Measurements from ENCODE around the gene MAPK6. TPM values are rescaled to one million over a fixed set of nuclear protein-coding genes. Genes with fewer than 3 reads are reported as not detected.

The MAPK6 gene
- total RNA-seq, 1 experiment from 2014 or later, result 24.7 TPM

DNA sequence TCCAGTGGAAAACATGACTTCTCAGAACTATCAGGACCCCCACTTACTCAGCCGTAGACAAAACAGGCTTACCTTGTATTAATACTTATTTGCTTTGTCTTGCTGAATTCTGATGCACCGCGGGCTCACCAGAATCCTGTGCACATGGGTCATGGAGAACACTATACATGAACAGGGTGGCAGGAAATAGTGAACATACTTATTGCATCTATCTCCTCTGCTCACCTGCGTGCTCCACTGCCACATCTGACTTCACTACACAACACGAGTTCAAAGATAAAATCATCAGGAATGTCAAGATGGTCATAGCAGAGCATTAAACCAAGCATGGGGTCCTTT is 10.7 kb upstream of the MAPK6 start:
- in situ Hi-C loops (cut with HindIII; ENCODE audit: low pct_unique_long_range_greater_than_20kb, low sequenced_read_pairs), result no loop called here
- no peak for DNase-seq (ENCODE audit: low read depth)

GRCh38 chr15:52008698-52009434 is 10.2 kb upstream of the MAPK6 start:
- in situ Hi-C loops (cut with HindIII; ENCODE audit: low pct_unique_long_range_greater_than_20kb, low sequenced_read_pairs), result no loop called here
- DNase-seq (ENCODE audit: low read depth), result no peak

DNA sequence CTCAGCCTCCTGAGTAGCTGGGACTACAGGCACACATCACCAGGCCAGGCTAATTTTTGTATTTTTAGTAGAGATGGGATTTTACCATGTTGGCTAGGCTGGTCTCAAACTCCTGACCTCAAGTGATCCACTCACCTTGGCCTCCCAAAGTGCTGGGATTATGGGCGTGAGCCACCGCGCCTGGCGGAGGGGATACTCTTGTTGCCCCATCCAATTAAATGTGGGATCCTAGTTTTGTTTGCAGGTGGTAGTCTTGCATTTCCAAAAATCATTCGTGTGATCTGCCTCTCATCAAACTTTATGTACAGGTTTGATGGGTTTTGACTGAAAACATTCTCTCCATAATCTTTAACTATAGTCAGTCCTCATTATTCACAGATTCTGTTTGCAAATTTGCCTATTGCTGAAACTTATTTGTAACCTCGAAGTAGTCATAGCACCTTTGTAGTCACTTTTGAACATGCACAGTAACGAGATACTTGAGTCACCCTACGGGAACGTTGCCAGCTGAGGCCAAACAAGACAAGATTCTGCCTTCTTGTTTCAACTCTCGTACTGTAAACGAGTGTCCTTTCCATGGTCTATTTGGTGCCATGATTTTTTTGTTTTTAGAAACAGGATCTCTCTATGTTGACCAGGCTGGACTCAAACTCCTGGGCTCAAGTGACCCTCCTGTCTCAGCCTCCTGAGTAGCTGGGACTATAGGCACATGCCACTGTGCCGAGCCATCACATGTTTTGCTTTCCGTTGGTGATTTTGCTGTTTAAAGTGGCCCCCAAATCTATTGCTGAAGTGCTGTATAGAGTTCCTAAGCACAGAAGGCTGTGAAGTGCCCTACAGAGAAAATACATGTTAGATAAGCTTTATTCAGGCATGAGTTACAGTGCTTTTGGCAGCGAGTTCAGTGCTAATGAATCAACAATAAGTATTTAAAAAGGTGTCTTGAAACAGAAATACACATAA is 8.1 kb upstream of the MAPK6 start:
- in situ Hi-C loops (cut with HindIII; ENCODE audit: low pct_unique_long_range_greater_than_20kb, low sequenced_read_pairs), result no loop called here
- DNase-seq (ENCODE audit: low read depth), result peak; percentile 45

DNA sequence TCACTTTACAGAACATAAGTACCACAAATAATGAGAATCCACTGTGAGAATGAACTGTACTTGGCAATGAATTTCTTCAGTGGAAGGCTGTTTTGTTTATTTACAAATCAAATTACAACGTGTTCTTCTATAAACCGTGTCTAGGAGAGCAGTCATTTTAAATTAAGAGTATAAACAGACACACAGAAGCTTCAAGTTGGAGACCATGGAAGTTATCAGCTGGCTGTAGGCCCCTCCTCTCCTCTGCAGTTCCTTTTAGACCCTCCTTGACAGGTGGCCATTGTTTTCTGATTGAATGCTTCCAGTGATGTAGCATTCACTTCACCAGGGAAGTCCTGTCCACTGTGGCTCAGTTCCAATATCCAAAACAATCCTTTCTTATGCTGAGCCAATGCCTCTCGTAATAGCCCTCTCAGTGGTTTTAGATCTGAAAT is 7.3 kb upstream of the MAPK6 start:
- in situ Hi-C loops (cut with HindIII; ENCODE audit: low pct_unique_long_range_greater_than_20kb, low sequenced_read_pairs), result no loop called here
- no peak for DNase-seq (ENCODE audit: low read depth)

- no peak for DNase-seq (ENCODE audit: low read depth)
- in situ Hi-C loops (cut with HindIII; ENCODE audit: low pct_unique_long_range_greater_than_20kb, low sequenced_read_pairs), result no loop called here
Measured at GRCh38 chr15:52012210-52012609, 6.8 kb upstream of the MAPK6 start.

DNA sequence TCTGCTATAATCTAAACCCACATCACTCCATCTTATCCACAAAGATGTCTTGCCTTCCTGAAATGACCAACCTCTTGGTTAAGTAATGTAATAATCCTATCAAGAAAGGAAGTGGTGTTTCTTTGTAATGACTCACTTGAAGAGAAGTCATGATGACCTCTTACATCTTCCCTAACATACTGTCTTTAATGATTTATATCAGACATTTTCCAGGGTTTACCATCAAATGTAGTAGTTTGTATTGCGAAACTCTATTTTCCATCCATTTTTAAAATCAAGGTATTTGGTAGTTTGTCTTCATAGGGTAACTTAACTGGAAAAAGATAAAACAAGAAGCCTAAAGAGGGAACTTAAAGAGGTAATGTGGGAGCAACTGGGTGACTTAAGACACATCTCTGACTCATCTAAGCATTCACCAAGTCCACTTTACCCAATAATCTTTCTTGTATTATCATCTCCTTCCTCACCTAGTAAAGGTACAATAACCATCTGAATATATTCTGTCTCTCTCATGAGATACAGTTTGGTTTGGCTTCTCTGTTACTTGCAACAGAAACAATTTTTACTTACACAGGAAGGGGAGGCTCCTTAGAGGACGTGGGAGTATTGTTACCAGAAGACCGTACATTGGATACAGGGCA is 5.7 kb upstream of the MAPK6 start:
- in situ Hi-C loops (cut with HindIII; ENCODE audit: low pct_unique_long_range_greater_than_20kb, low sequenced_read_pairs), result no loop called here
- peak; percentile 12 for DNase-seq (ENCODE audit: low read depth)

DNA sequence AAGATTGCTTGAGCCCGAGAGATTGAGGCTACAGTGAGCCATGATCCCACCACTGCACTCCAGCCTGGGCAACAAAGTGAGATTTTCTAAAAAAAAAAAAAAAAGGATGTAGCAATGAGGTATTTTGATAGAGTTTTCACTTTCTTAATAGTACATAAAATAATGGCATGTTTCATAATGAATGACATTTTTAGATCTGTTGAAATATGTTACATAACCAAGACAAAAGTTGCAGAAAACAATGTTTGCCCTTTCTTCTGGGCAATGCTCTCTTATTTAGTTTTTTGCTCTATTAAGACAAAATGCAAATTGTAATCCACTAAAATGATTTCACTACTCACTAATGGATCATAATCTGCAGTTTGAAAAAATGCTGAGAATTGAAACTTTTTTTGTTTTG is 4.4 kb upstream of the MAPK6 start:
- no peak for DNase-seq (ENCODE audit: low read depth)
- in situ Hi-C loops (cut with HindIII; ENCODE audit: low pct_unique_long_range_greater_than_20kb, low sequenced_read_pairs), result no loop called here

GRCh38 chr15:52016316-52016715 is 2.7 kb upstream of the MAPK6 start:
- DNase-seq (ENCODE audit: low read depth), result no peak
- in situ Hi-C loops (cut with HindIII; ENCODE audit: low pct_unique_long_range_greater_than_20kb, low sequenced_read_pairs), result no loop called here

DNA sequence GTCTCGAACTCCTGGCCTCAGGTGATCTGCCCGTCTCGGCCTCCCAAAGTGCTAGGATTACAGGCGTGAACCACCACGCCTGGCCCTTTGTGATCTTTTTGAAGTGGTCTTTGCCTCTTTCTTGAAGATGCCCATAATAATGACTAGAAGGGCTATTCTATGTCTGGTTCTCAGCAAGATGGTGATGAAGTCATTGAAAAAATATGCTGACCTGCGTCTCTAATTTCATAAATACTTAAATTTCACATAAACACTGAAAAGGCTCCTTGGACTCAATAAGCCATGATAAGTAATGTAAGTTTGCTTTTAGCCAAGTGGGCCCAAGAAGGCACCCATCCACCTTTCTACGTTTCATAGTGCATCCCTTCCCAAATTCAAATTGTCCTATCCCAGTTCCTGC is 775 bp upstream of the MAPK6 start:
- in situ Hi-C loops (cut with HindIII; ENCODE audit: low pct_unique_long_range_greater_than_20kb, low sequenced_read_pairs), result no loop called here
- DNase-seq (ENCODE audit: low read depth), result no peak

DNA sequence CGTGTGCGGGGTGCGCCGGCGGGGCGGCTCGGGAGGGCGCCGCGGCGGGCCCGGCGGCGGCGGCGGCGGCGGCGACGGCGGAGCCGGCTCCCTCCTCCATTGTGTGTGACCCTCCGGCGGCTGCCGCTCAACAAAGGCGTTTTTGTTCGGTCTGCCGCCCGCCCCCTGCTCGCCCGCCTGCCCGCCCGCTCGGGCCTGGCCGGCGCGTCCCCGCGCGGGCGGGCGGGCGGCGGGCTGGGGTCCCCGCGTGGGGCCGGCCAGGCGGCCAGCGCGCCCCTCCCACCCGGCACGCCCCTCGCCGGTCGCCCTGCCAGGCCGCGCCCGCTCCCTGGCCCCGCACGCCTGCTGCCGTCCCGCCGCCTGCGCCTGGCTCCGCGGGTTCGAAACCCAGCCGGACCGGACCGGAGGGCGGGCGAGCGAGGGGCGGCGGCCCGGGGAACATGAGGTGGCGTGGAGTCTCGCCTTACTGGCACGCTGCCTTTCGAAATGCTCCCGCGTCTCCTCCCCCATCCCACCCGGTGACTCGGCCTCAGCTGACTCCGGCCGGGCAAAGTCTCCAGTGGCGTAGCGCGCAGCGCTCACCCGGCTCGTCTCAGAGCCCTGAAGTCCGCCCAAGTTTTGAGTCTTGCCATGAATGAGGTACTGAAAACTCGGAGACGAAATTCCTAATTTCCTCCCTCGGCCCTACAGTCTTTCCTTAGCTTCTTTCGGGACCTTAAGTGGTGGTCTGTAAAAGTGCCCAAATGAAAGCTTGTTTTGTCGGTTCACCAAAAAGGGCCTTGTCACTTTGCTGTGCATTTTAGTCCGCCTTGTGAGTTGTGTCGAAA is 588 bp downstream of the MAPK6 start:
- DNase-seq (ENCODE audit: low read depth), result peak; percentile 78
- in situ Hi-C loops (cut with HindIII; ENCODE audit: low pct_unique_long_range_greater_than_20kb, low sequenced_read_pairs), result no loop called here

DNA sequence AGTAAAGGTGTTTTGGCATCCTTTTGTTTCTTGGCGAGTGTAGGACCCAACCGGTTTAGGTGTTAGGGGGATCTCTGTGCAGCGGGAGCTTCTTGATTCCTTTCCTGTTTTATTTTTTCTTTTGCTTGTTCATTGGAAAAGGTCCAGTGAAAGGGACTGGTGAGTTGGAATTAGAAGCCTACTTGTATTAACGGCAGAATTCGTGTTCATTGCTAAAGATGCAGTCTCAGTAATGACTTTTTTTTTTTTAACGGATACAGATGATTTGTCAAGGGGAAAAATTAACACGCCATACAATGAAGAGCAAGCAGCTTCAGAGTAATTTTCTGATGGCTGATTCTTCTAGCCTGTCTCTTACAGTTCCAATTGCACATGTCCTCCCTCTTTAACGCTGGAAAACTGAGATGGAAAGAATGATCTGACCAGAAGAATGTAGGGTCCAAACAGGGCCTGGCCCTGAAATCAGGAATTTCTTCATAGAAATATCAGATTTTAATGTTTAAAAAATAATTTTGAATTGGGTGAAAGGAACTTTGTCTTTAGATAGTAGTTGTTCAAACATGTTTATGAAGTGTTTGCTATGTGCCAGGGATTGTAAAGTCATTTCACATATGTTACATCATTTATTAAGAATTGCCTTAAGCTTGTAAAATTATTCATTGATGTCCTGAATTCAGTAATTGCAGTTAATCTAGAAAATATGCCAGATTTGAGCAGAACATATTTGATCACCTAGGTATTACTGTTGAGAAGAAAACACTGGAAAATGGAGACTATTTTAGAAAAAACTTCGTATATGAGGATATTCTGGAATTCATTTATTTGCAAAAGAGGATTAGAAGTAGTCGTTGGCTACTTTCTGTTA is 1.4 kb downstream of the MAPK6 start:
- in situ Hi-C loops (cut with HindIII; ENCODE audit: low pct_unique_long_range_greater_than_20kb, low sequenced_read_pairs), result no loop called here
- no peak for DNase-seq (ENCODE audit: low read depth)

DNA sequence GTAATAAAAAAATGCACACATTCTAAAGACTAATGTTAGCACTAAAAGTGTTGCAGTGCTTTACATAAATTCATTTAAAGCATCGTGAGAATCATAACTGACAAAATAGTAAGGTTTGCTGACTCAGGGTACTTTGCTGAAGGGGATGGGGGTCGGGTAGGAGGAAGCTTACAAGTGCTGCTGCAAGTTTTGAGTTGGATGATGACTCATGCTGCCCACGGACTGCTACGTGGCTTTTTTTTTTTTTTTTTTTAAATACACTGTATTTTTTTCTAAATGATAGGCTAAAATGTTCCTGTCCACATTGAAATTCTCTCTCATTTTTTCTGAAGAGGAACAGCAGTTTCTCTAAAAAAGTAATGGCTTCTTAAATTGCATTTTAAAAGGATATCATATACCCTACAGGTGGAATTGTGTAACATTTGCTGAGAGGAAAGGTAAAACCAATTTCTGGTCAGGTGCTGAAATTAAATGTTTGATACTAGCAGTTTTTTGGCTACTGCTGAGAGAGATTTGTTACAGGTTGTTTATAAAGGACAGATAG is 2.2 kb downstream of the MAPK6 start:
- peak; percentile 70 for DNase-seq (ENCODE audit: low read depth)
- in situ Hi-C loops (cut with HindIII; ENCODE audit: low pct_unique_long_range_greater_than_20kb, low sequenced_read_pairs), result no loop called here

DNA sequence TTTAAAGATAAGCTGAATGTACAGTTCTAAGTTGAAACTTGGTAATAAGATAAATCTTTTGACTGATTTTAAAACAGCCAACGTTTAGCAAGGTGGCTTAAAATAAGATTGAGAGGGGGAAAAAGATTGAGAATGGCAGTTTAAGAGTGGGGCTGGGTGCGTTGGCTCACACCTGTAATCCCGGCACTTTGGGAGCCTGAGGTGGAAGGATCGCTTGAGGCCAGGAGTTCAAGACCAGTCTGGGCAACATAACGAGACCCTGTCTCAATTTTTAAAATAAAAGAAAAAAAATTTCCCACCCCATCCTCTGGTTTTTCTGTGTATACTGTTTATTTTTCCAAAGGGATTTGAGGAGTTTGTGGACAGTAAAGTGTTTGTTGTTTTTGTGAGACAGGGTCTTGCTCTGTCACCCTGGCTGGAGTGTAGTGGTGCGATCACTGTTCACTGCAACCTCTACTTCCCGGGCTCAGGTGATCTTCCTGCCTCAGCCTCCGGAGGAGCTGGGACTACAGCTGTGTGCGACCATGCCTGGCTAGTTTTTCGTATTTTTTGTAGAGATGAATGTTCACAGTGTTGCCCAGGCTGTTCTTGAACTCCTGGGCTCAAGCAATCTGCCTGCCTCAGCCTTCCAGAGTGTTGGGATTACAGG is 3.0 kb downstream of the MAPK6 start:
- DNase-seq (ENCODE audit: low read depth), result peak; percentile 33
- in situ Hi-C loops (cut with HindIII; ENCODE audit: low pct_unique_long_range_greater_than_20kb, low sequenced_read_pairs), result no loop called here

DNA sequence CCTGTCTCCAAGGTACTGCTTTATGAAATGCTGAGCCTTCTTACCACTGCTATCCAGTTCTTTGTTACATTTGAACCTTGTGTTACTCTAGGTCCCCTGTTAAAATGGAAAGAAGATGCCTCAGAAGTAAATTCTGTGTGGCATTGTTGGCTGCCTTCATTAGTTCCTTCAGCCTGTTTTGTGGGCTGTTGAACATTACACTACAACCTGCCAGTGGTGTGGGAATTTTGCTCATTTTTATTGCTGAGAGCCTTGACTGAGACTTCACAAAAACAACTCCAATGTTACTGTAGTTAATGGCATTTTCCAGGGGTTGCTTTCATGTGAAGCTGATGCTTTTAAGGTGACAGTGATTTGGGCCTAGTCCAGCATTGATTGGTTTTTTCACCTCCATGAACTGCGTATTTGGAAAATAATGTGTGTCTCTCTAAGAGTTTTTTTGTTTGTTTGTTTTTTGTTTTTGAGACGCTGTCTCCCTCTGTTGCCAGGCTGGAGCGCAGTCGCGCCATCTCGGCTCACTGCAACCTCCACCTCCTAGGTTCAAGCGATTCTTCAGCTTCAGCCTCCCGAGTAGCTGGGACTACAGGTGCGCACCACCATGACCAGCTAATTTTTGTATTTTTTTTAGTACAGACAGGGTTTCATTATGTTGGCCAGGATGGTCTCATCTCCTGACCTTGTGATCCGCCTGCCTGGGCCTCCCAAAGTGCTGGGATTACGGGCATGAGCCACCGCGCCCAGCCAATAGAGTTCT is 4.3 kb downstream of the MAPK6 start:
- in situ Hi-C loops (cut with HindIII; ENCODE audit: low pct_unique_long_range_greater_than_20kb, low sequenced_read_pairs), result no loop called here

DNA sequence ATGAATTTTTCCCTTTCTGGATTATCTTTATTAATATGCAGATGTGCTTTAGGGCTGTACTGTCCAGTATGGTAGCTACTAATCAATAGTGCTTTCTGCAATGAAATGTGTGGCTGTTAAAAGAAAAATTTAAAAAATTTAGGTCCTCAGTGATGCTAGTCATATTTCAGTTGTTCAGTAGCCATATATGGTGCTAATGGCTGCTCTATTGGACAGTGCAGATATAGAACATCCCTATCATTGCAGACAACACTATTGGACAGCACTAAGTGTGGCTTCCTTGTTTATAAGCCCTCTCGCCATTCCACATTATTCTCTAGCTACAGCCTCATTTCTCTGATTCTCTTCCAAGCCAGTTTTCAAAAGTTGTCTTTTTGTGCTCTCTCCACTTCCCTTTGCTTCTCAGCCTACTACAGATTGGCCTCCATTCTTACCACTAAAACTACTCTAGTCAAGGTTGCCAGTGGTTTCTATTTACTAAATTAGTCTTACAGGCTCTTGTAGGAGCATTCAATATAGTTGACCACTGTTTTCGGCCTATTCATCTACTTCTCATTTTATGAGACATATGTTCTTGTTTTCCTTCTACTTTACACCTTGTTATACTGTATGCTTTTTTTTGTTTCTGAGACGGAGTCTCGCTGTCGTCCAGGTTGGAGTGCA is 9.5 kb downstream of the MAPK6 start:
- no peak for DNase-seq (ENCODE audit: low read depth)
- in situ Hi-C loops (cut with HindIII; ENCODE audit: low pct_unique_long_range_greater_than_20kb, low sequenced_read_pairs), result no loop called here

More for the DNA sequence above, 4.3 kb downstream of the MAPK6 start:
- peak; percentile 35 for DNase-seq (ENCODE audit: low read depth)

DNA sequence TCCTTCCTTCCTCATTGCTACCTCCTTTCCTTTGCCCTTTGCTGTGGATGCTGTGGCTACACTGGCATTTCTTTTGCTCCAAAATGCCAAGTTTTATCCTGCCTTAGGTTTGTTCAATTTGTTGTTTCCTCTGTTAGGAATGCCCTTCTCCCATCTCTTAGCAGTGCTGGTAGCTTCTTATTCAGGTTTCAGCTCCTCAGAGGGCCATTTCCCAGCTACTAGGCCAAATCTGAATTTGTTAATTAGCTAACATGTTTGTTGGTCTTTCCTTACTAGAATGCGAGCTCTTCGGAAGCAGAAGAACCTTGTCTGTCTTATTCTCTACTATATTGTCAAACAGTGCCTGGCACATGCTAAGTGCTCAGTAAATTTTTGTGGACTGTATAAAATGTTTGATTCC is 11.0 kb downstream of the MAPK6 start:
- DNase-seq (ENCODE audit: low read depth), result no peak
- in situ Hi-C loops (cut with HindIII; ENCODE audit: low pct_unique_long_range_greater_than_20kb, low sequenced_read_pairs), result no loop called here

Measured in Caki2 (cell line).